NT2/D1 (cell line): Measurements from ENCODE around the gene FNDC3B.

Experiments used
- SUZ12 ChIP-seq: IDR thresholded peaks from 2 replicates; pipeline ENCODE4 v1.6.1; 2011; ENCODE audit not compliant: insufficient read length, insufficient read depth; ENCODE audit errors: extremely low read depth
- ZNF274 ChIP-seq: IDR thresholded peaks from 2 replicates; pipeline ENCODE4 v1.6.1; 2011; ENCODE audit warnings: mild to moderate bottlenecking, low read depth, low read length

GRCh38 chr3:172076212-172076611 is 36.8 kb downstream of the FNDC3B start:
- TF ChIP-seq SUZ12 (no peak), ZNF274 (no peak)
